Ascending aorta (tissue), 2 donors: ENCODE measurements around the gene P3H2. TPM values are rescaled to one million over a fixed set of nuclear protein-coding genes. Genes with fewer than 3 reads are reported as not detected.

Source experiments
- DNase-seq, 2 donors: peaks; one replicate each; pipeline ENCODE4 v3.0.0-alpha.2; 2019; ENCODE audit warnings: low spot score in 2 of 2
- H3K27ac ChIP-seq, 2 donors: fragments of 200-600 bp; sonication (generic); one replicate each; pipeline ENCODE4 v1.5.1; 2016 to 2017; ENCODE audit warnings: mild to moderate bottlenecking in 1 of 2
- H3K27me3 ChIP-seq: fragments of 200-600 bp; sonication (generic); one replicate; pipeline ENCODE4 v1.5.1; 2017
- H3K36me3 ChIP-seq, 2 donors: fragments of 200-600 bp; sonication (generic); one replicate each; pipeline ENCODE4 v1.5.1; 2016
- H3K4me1 ChIP-seq, 2 donors: fragments of 200-600 bp; sonication (generic); one replicate each; pipeline ENCODE4 v1.5.1; 2016 to 2017; ENCODE audit warnings: mild to moderate bottlenecking in 1 of 2
- H3K4me3 ChIP-seq, 2 donors: fragments of 200-600 bp; sonication (generic); one replicate each; pipeline ENCODE4 v1.5.1; 2016 to 2017; ENCODE audit warnings: mild to moderate bottlenecking in 1 of 2
- H3K9me3 ChIP-seq, 2 donors: fragments of 200-600 bp; sonication (generic); one replicate each; pipeline ENCODE4 v1.5.1; 2016
- CTCF ChIP-seq, 3 experiments: fragments of 200-600 bp in 2 of 3; fragments of 450-650 bp in 1 of 3; sonication (generic) in 2 of 3; IDR thresholded peaks; one replicate each; pipeline ENCODE4 v1.5.1; 2016 to 2019; ENCODE audit warnings: antibody characterized with exemption in 3 of 3, mild to moderate bottlenecking in 1 of 3, moderate library complexity in 1 of 3
- intact Hi-C: fragments of 100-400 bp; cut with DNase I; formaldehyde crosslinking; loops from one replicate; pipeline ENCODE4 v1.15.1; 2023
- total RNA-seq: library from RNA; depleted of rRNA; stranded (reverse); fragments of >200 nt; gene quantifications from one replicate; pipeline ENCODE4 v1.1.0, GENCODE V29; 2016

P3H2 gene
- total RNA-seq, 1 donor from 2014 or later: 15.6 TPM

- Histone ChIP-seq H3K9me3 (no peaks in the 10 kb centered on the region), H3K4me1 (no peaks in the 10 kb centered on the region), H3K27me3 (no peaks in the 10 kb centered on the region), H3K36me3 (no peaks in the 10 kb centered on the region), H3K27ac (no peak overlapping the region), H3K4me3 (no peak overlapping the region)
- intact Hi-C loops: no loop called here
- TF ChIP-seq CTCF (IDR thresholded peaks at IDR 0.05): no peak
- no peak for DNase-seq
Measured at GRCh38 chr3:189990826-189991225, 129.9 kb downstream of the P3H2 start.

- no peak for TF ChIP-seq CTCF (IDR thresholded peaks at IDR 0.05)
- intact Hi-C loops: no loop called here
- no peak overlapping the region for H3K4me3 ChIP-seq
Measured at GRCh38 chr3:189988854-189989253, 131.8 kb downstream of the P3H2 start.

GRCh38 chr3:189988322-189988721, 132.4 kb downstream of the P3H2 start:
- intact Hi-C loops: no loop called here
- Histone ChIP-seq H3K27ac (no peak overlapping the region), H3K27me3 (no peaks in the 10 kb centered on the region), H3K36me3 (no peaks in the 10 kb centered on the region), H3K4me1 (no peaks in the 10 kb centered on the region), H3K9me3 (no peaks in the 10 kb centered on the region), H3K4me3 (no peak overlapping the region)
- no peak for DNase-seq
- TF ChIP-seq CTCF (IDR thresholded peaks at IDR 0.05): no peak

More at GRCh38 chr3:189988854-189989253, 131.8 kb downstream of the P3H2 start:
- Histone ChIP-seq H3K4me1 (no peaks in the 10 kb centered on the region), H3K27me3 (no peaks in the 10 kb centered on the region), H3K27ac (no peak overlapping the region), H3K9me3 (no peaks in the 10 kb centered on the region), H3K36me3 (no peaks in the 10 kb centered on the region)
- no peak for DNase-seq

- Histone ChIP-seq H3K27me3 (no peaks in the 10 kb centered on the region), H3K27ac (no peak overlapping the region), H3K4me1 (peaks cover 0 to 4% of the 10 kb centered on the region in 2 donors), H3K4me3 (no peak overlapping the region), H3K9me3 (no peaks in the 10 kb centered on the region), H3K36me3 (no peaks in the 10 kb centered on the region)
- no peak for DNase-seq
- intact Hi-C loops: no loop called here
- no peak for TF ChIP-seq CTCF (IDR thresholded peaks at IDR 0.05)
Measured at GRCh38 chr3:189985948-189986347, 134.7 kb downstream of the P3H2 start.

GRCh38 chr3:189983612-189984011, 137.1 kb downstream of the P3H2 start:
- Histone ChIP-seq H3K27ac (no peak overlapping the region), H3K4me3 (no peak overlapping the region), H3K9me3 (no peaks in the 10 kb centered on the region), H3K36me3 (no peaks in the 10 kb centered on the region), H3K27me3 (no peaks in the 10 kb centered on the region), H3K4me1 (peaks cover 0 to 4% of the 10 kb centered on the region in 2 donors)
- intact Hi-C loops: loop anchor here (5.0 kb wide), 1 partner anchor 139 kb away; the partner anchor contains the start of gene P3H2
- TF ChIP-seq CTCF (IDR thresholded peaks at IDR 0.05): no peak
- no peak for DNase-seq
